H9 (cell line): ENCODE results near the gene DMRT1. TPM values are rescaled to one million over a fixed set of nuclear protein-coding genes. Genes with fewer than 3 reads are reported as not detected.

Source experiments
- DNase-seq: peaks from one replicate; pipeline ENCODE4 v3.0.0-alpha.2; 2017
- H2AFZ ChIP-seq: one replicate; pipeline ENCODE4 v1.6.1; 2013; ENCODE audit warnings: mild to moderate bottlenecking, low read length, control low read depth, moderate library complexity
- H2AK5ac ChIP-seq: 2 replicates; pipeline ENCODE4 v1.6.1; 2013; ENCODE audit warnings: low read length, control low read depth, mixed read lengths; ENCODE audit not compliant: insufficient read length
- H2BK120ac ChIP-seq: one replicate; pipeline ENCODE4 v1.6.1; 2013; ENCODE audit warnings: low read depth, mild to moderate bottlenecking, low read length, control low read depth, inconsistent platforms; ENCODE audit not compliant: poor library complexity, severe bottlenecking
- H2BK12ac ChIP-seq: 2 replicates; pipeline ENCODE4 v1.6.1; 2013; ENCODE audit warnings: low read length, control low read depth, mixed read lengths, low read depth; ENCODE audit not compliant: insufficient read length
- H2BK15ac ChIP-seq: 2 replicates; pipeline ENCODE4 v1.6.1; 2013; ENCODE audit warnings: low read depth, low read length, control low read depth
- H2BK20ac ChIP-seq: one replicate; pipeline ENCODE4 v1.6.1; 2013; ENCODE audit warnings: low read depth, mild to moderate bottlenecking, low read length, control low read depth, inconsistent platforms; ENCODE audit not compliant: poor library complexity, severe bottlenecking
- H2BK5ac ChIP-seq: 2 replicates; pipeline ENCODE4 v1.6.1; 2013; ENCODE audit warnings: low read length, control low read depth, mixed read lengths; ENCODE audit not compliant: insufficient read length
- H3K14ac ChIP-seq: 2 replicates; pipeline ENCODE4 v1.6.1; 2013; ENCODE audit warnings: low read length, control low read depth; ENCODE audit not compliant: insufficient read depth
- H3K18ac ChIP-seq: 2 replicates; pipeline ENCODE4 v1.6.1; 2013; ENCODE audit warnings: low read depth, mild to moderate bottlenecking, mixed read lengths, low read length, control low read depth; ENCODE audit not compliant: insufficient read length
- H3K23ac ChIP-seq: 2 replicates; pipeline ENCODE4 v1.6.1; 2013; ENCODE audit warnings: low read length, control low read depth, mixed read lengths, low read depth; ENCODE audit not compliant: insufficient read length
- H3K23me2 ChIP-seq: 2 replicates; pipeline ENCODE4 v1.6.1; 2013; ENCODE audit warnings: low read depth, mild to moderate bottlenecking, mixed read lengths, low read length, control low read depth; ENCODE audit not compliant: insufficient read length, poor library complexity, severe bottlenecking
- H3K27ac ChIP-seq: 2 replicates; pipeline ENCODE4 v1.5.1; 2013; ENCODE audit warnings: low read length, control low read depth, mixed read lengths, low read depth; ENCODE audit not compliant: insufficient read length
- H3K27me3 ChIP-seq: 2 replicates; pipeline ENCODE4 v1.6.1; 2013; ENCODE audit warnings: low read length, control low read depth, inconsistent platforms; ENCODE audit not compliant: insufficient read depth
- H3K4ac ChIP-seq: 2 replicates; pipeline ENCODE4 v1.6.1; 2013; ENCODE audit warnings: low read depth, mild to moderate bottlenecking, control low read depth, inconsistent platforms, low read length, moderate library complexity
- H3K4me1 ChIP-seq: 2 replicates; pipeline ENCODE4 v1.6.1; 2013; ENCODE audit warnings: low read length, control low read depth, inconsistent platforms; ENCODE audit not compliant: insufficient read depth
- H3K4me2 ChIP-seq: 2 replicates; pipeline ENCODE4 v1.6.1; 2013; ENCODE audit warnings: low read length, control low read depth, mixed read lengths; ENCODE audit not compliant: insufficient read length, insufficient read depth
- H3K56ac ChIP-seq: 2 replicates; pipeline ENCODE4 v1.6.1; 2013; ENCODE audit warnings: low read depth, mild to moderate bottlenecking, mixed read lengths, low read length, control low read depth; ENCODE audit not compliant: insufficient read length
- H3K79me1 ChIP-seq: 2 replicates; pipeline ENCODE4 v1.6.1; 2013; ENCODE audit warnings: low read depth, mild to moderate bottlenecking, moderate library complexity, low read length, control low read depth, inconsistent platforms; ENCODE audit not compliant: insufficient read depth, poor library complexity, severe bottlenecking
- H3K79me2 ChIP-seq: 2 replicates; pipeline ENCODE4 v1.6.1; 2013; ENCODE audit warnings: low read length, control low read depth, inconsistent platforms; ENCODE audit not compliant: insufficient read depth
- H3K9ac ChIP-seq: 2 replicates; pipeline ENCODE4 v1.6.1; 2013; ENCODE audit warnings: low read length, control low read depth, mixed read lengths; ENCODE audit not compliant: insufficient read length; ENCODE audit errors: extremely low read depth
- H3K9me3 ChIP-seq: one replicate; pipeline ENCODE4 v1.6.1; 2013; ENCODE audit warnings: low read depth, low read length, inconsistent platforms; ENCODE audit not compliant: control insufficient read depth
- H3T11ph ChIP-seq: one replicate; pipeline ENCODE4 v1.6.1; 2013; ENCODE audit warnings: mild to moderate bottlenecking, low read length, control low read depth, inconsistent platforms
- H4K20me1 ChIP-seq: one replicate; pipeline ENCODE4 v1.6.1; 2013; ENCODE audit not compliant: control insufficient read depth, insufficient read length, insufficient read depth
- H4K5ac ChIP-seq: 2 replicates; pipeline ENCODE4 v1.6.1; 2013; ENCODE audit warnings: low read depth, mild to moderate bottlenecking, mixed read lengths, low read length, control low read depth; ENCODE audit not compliant: insufficient read length
- H4K8ac ChIP-seq: replicated peaks from 2 replicates; pipeline ENCODE4 v1.6.1; 2013; ENCODE audit warnings: low read length, control low read depth, mixed read lengths, low read depth; ENCODE audit not compliant: insufficient read length
- H4K91ac ChIP-seq: 2 replicates; pipeline ENCODE4 v1.6.1; 2013; ENCODE audit warnings: low read depth, mild to moderate bottlenecking, moderate library complexity, mixed read lengths, low read length, control low read depth; ENCODE audit not compliant: insufficient read length
- H3K27ac Mint-ChIP-seq, 3 experiments: 2 replicates in 2 of 3; 3 replicates in 1 of 3; pipeline ENCODE4 v1.8.0; 2020 to 2021; ENCODE audit warnings: mixed read lengths in 3 of 3, mild to moderate bottlenecking in 1 of 3, moderate library complexity in 1 of 3
- H3K27me3 Mint-ChIP-seq: 2 replicates; pipeline ENCODE4 v1.8.0; 2021; ENCODE audit warnings: low read depth, mild to moderate bottlenecking, moderate library complexity, mixed read lengths
- H3K36me3 Mint-ChIP-seq, 3 experiments: 2 replicates in 2 of 3; 3 replicates in 1 of 3; pipeline ENCODE4 v1.8.0; 2020 to 2021; ENCODE audit warnings: low read depth in 3 of 3, mixed read lengths in 3 of 3; ENCODE audit not compliant: insufficient read depth in 1 of 3
- H3K4me1 Mint-ChIP-seq, 2 experiments: 2 replicates each; pipeline ENCODE4 v1.8.0; 2020; ENCODE audit warnings: mixed read lengths in 2 of 2
- H3K4me3 Mint-ChIP-seq, 2 experiments: 2 replicates in 1 of 2; 3 replicates in 1 of 2; pipeline ENCODE4 v1.8.0; 2020 to 2021; ENCODE audit warnings: mild to moderate bottlenecking in 2 of 2, mixed read lengths in 2 of 2, moderate library complexity in 1 of 2
- H3K9me3 Mint-ChIP-seq, 2 experiments: 2 replicates in 1 of 2; 3 replicates in 1 of 2; pipeline ENCODE4 v1.8.0; 2020; ENCODE audit warnings: mild to moderate bottlenecking in 2 of 2, mixed read lengths in 2 of 2, moderate library complexity in 1 of 2
- WGBS: extraction: QIAGEN DNeasy Blood & Tissue Kit; methylation state at CpG from one replicate; pipeline ENCODE4 v1.1.7; 2013; ENCODE audit warnings: missing lambda C conversion rate, low lambda C conversion rate, mixed read lengths; ENCODE audit not compliant: insufficient read length; ENCODE audit errors: extremely low coverage; 5-methylcytosine and 5-hydroxymethylcytosine counted together
- total RNA-seq: library from RNA; stranded (reverse); gene quantifications from 2 replicates; pipeline ENCODE4 v1.2.1, GENCODE V29; 2021
- TF ChIP-seq, protein P1 (sequence below): fragments of 200-600 bp; sonication (generic); conservative IDR thresholded peaks from 3 replicates; pipeline ENCODE4 v1.8.0; 2021; ENCODE audit warnings: antibody characterized with exemption, mild to moderate bottlenecking

Gene DMRT1
- total RNA-seq, 1 experiment from 2014 or later: not detected

DNA sequence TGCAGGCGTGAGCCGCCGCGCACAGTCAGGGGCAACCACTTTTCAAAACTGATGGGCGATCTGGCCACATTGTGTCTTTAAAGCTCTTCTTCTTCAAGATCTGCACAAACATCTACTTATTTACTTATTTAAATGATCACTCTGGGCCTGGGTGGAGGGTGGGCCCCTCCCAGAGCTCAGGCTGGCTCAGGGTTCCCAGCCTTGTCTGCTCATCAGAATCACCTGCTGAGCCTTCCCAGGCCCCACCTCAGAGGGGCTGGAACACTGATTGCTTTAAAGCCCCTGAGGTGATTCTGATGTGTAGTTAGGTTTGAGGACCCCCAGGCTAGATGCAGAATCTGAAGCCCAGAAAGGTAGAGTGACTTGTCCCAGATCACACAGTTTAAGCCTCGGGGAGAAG is 45.6 kb upstream of the DMRT1 start:
- WGBS: no CpG with 5 or more reads among the region's 6 CpGs
- no peak overlapping the region for H4K8ac ChIP-seq
- no peaks in the 10 kb centered on the region for H3K23me2 ChIP-seq
- no peak overlapping the region for H2BK20ac ChIP-seq
- no peak overlapping the region for H3K18ac ChIP-seq
- no peaks in the 10 kb centered on the region for H3K4me1 ChIP-seq
- no peak overlapping the region for H4K91ac ChIP-seq
- no peak overlapping the region for H3K4me2 ChIP-seq
- H3K79me1 ChIP-seq: no peaks in the 10 kb centered on the region
- no peaks in the 10 kb centered on the region for H3K27me3 ChIP-seq
- H3K14ac ChIP-seq: no peak overlapping the region
- no peak overlapping the region for H3T11ph ChIP-seq
- no peak overlapping the region for H3K27ac Mint-ChIP-seq
- no peak overlapping the region for H2AFZ ChIP-seq
- H2AK5ac ChIP-seq: no peak overlapping the region
- H3K4me3 Mint-ChIP-seq: no peak overlapping the region
- H3K79me2 ChIP-seq: no peaks in the 10 kb centered on the region
- TF ChIP-seq, protein P1, sequence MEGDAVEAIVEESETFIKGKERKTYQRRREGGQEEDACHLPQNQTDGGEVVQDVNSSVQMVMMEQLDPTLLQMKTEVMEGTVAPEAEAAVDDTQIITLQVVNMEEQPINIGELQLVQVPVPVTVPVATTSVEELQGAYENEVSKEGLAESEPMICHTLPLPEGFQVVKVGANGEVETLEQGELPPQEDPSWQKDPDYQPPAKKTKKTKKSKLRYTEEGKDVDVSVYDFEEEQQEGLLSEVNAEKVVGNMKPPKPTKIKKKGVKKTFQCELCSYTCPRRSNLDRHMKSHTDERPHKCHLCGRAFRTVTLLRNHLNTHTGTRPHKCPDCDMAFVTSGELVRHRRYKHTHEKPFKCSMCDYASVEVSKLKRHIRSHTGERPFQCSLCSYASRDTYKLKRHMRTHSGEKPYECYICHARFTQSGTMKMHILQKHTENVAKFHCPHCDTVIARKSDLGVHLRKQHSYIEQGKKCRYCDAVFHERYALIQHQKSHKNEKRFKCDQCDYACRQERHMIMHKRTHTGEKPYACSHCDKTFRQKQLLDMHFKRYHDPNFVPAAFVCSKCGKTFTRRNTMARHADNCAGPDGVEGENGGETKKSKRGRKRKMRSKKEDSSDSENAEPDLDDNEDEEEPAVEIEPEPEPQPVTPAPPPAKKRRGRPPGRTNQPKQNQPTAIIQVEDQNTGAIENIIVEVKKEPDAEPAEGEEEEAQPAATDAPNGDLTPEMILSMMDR: no peak
- H2BK15ac ChIP-seq: no peak overlapping the region
- no peaks in the 10 kb centered on the region for H3K9me3 ChIP-seq
- no peak overlapping the region for H3K23ac ChIP-seq
- no peaks in the 10 kb centered on the region for H4K20me1 ChIP-seq
- H2BK12ac ChIP-seq: no peak overlapping the region
- no peak for DNase-seq
- no peak overlapping the region for H3K4ac ChIP-seq
- no peak overlapping the region for H4K5ac ChIP-seq
- H2BK5ac ChIP-seq: no peak overlapping the region
- no peak overlapping the region for H3K56ac ChIP-seq
- no peak overlapping the region for H3K9ac ChIP-seq
- no peak overlapping the region for H2BK120ac ChIP-seq
- peaks cover 0 to 3% of the 10 kb centered on the region in 2 experiments; a peak in 1 of 4 replicates for H3K4me1 Mint-ChIP-seq
- peaks cover 7% of the 10 kb centered on the region for H3K27me3 Mint-ChIP-seq
- H3K9me3 Mint-ChIP-seq: no peaks in the 10 kb centered on the region; a peak in 1 of 5 replicates
- no peak overlapping the region for H3K27ac ChIP-seq
- no peaks in the 10 kb centered on the region; a peak in 1 of 7 replicates for H3K36me3 Mint-ChIP-seq
